ENCODE measurements around the gene ANKS1B.
"Not testable (repeated sequence)": the region's sequence is repeated elsewhere in the genome, so short reads cannot be mapped to it uniquely, and the experiment has no call there.

ANKS1B gene

GRCh38 chr12:99352269-99352668 lies 632.5 kb downstream of the ANKS1B start:
- no peak for DNase-seq

- DNase-seq: peak in 1 of 3 experiments; percentile 23
Measured at GRCh38 chr12:99343960-99344359, 640.8 kb downstream of the ANKS1B start.

- no peak for DNase-seq
Measured at GRCh38 chr12:99339663-99340062, 645.1 kb downstream of the ANKS1B start.

- peak in 1 of 3 experiments; percentile 52 for DNase-seq
Measured at GRCh38 chr12:99334285-99335056, 650.3 kb downstream of the ANKS1B start.

- no peak for DNase-seq
Measured at GRCh38 chr12:99332936-99333591, 651.7 kb downstream of the ANKS1B start.

- no peak for DNase-seq
Measured at GRCh38 chr12:99330216-99330615, 654.5 kb downstream of the ANKS1B start.

GRCh38 chr12:99321210-99321609 lies 663.5 kb downstream of the ANKS1B start:
- DNase-seq: not testable (repeated sequence)

GRCh38 chr12:99311373-99311772 lies 673.4 kb downstream of the ANKS1B start:
- no peak for DNase-seq

- no peak for DNase-seq
Measured at GRCh38 chr12:99309812-99310211, 674.9 kb downstream of the ANKS1B start.

GRCh38 chr12:99302874-99303273 lies 681.9 kb downstream of the ANKS1B start:
- DNase-seq: peak in 1 of 3 experiments; percentile 20

- DNase-seq: peak in 1 of 3 experiments; percentile 13
Measured at GRCh38 chr12:99287136-99287535, 697.6 kb downstream of the ANKS1B start.

- DNase-seq: no peak
Measured at GRCh38 chr12:99284161-99284560, 700.6 kb downstream of the ANKS1B start.

GRCh38 chr12:99282624-99283023 lies 702.1 kb downstream of the ANKS1B start:
- DNase-seq: no peak

GRCh38 chr12:99282086-99282485 lies 702.6 kb downstream of the ANKS1B start:
- no peak for DNase-seq

- no peak for DNase-seq
Measured at GRCh38 chr12:99281277-99281676, 703.5 kb downstream of the ANKS1B start.

- no peak for DNase-seq
Measured at GRCh38 chr12:99278899-99279298, 705.8 kb downstream of the ANKS1B start.

GRCh38 chr12:99277591-99278379 lies 707.0 kb downstream of the ANKS1B start:
- DNase-seq: no peak

- no peak for DNase-seq
Measured at GRCh38 chr12:99271071-99271470, 713.7 kb downstream of the ANKS1B start.

- no peak for DNase-seq
Measured at GRCh38 chr12:99267038-99267437, 717.7 kb downstream of the ANKS1B start.

GRCh38 chr12:99265648-99266047 lies 719.1 kb downstream of the ANKS1B start:
- no peak for DNase-seq

- no peak for DNase-seq
Measured at GRCh38 chr12:99261256-99261655, 723.5 kb downstream of the ANKS1B start.

GRCh38 chr12:99260456-99260996 lies 724.2 kb downstream of the ANKS1B start:
- DNase-seq: no peak
